ENCODE results near the gene S100G.
A peak's percentile ranks its signal among the peaks of the same experiment; 100 is the strongest.

S100G gene

GRCh38 chrX:16646366-16647138, 3.4 kb upstream of the S100G start:
- DNase-seq (ENCODE audit: low read depth, low spot score), result no peak

- no peak for DNase-seq (ENCODE audit: low read depth, low spot score)
Measured at GRCh38 chrX:16651391-16652024, 1.6 kb downstream of the S100G start.

DNA sequence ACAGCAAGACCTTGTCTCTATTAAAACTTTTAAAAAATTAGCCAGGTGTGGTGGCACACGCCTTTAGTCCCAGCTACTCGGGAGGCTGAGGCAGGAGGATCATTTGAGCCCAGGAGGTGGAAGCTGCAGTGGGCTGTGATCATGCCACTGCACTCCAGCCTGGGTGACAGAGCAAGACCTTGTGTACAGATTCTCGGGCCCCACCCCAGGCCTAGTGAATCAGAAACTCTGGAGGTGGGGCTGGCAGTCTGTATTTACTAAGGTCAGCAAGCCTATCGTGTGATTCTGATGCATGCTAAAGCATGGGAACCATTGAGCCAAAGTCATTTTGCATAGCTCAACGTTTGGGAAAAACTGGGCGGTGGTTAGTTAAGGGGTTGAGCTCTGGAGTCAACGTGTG, 3.5 kb downstream of the S100G start:
- DNase-seq (ENCODE audit: low read depth, low spot score), result no peak

DNA sequence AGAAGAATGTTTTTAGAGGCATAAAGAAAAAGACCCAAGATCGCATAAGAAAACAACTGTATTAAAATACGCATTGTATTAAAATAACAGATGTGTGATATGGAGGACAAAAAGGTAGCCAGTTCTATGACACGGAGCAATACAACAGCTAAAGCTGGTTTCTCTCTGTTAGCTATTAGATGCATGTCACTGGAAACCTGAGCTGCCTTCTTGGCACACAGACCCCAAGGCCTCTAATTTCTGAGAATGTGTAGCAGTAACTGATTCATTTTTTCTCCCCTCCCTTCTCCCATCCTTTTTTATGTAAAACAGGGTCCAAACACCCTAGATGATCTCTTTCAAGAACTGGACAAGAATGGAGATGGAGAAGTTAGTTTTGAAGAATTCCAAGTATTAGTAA, 4.1 kb downstream of the S100G start:
- no peak for DNase-seq (ENCODE audit: low read depth, low spot score)

- no peak for DNase-seq (ENCODE audit: low read depth, low spot score)
Measured at GRCh38 chrX:16658284-16658683, 8.3 kb downstream of the S100G start.

GRCh38 chrX:16659321-16659720, 9.4 kb downstream of the S100G start:
- DNase-seq (ENCODE audit: low read depth, low spot score), result no peak

GRCh38 chrX:16661495-16661894, 11.5 kb downstream of the S100G start:
- no peak for DNase-seq (ENCODE audit: low read depth, low spot score)

DNA sequence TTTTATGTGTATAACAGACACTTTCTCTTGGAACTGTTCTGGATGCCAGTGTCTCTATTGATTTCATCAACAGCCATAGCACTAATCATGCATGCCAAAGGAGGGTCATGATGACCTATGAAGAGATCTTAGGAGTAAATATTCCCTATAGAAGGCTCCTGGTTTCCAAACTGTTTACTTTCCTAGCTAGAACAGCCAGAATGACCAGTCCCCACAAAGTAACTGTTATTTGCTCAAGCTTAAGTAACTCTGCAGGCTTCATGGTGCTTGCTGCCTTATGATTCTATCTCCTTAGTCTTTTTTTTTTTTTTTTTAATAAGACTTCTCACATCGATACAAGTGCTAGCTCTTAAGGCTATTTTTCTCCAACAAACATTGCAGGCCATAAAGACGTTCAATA, 12.4 kb downstream of the S100G start:
- DNase-seq (ENCODE audit: low read depth, low spot score), result no peak

- DNase-seq (ENCODE audit: low read depth, low spot score), result no peak
Measured at GRCh38 chrX:16664074-16664473, 14.1 kb downstream of the S100G start.

DNA sequence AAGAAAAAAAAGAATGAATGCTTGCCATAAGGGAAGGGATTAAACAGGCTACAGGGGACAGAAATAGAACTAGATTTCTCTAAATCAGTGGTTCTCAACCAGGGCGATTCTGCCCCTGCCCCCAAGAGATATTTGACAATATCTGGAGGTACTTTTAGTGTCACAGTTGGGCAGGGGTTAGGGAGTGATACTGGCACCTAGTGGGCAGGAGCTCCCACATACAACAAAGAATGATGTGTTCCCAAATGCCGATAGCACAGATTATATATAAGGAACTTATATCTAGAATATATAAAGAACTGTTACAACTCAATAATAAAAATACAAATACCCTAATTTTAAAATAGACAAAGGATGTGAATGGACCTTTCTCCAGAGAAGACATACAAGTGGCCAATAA, 14.7 kb downstream of the S100G start:
- DNase-seq (ENCODE audit: low read depth, low spot score), result no peak

DNA sequence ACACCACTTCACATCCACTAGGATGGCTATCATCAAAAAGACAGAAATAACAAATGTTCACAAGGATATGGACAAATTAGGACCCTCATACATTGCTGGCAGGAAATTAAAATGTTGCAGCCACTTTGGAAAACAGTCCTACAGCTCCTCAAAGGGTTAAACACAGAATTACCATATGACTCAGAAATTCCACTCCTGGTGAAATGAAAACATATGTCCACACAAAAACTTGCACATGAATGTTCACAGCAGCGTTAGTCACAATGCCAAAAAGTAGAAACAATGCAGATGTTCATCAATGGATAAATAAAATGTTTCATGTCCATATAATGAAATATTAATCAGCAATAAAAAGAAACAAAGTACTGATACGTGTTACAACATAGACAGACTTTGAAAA, 15.1 kb downstream of the S100G start:
- no peak for DNase-seq (ENCODE audit: low read depth, low spot score)

- no peak for DNase-seq (ENCODE audit: low read depth, low spot score)
Measured at GRCh38 chrX:16666541-16666940, 16.6 kb downstream of the S100G start.

DNA sequence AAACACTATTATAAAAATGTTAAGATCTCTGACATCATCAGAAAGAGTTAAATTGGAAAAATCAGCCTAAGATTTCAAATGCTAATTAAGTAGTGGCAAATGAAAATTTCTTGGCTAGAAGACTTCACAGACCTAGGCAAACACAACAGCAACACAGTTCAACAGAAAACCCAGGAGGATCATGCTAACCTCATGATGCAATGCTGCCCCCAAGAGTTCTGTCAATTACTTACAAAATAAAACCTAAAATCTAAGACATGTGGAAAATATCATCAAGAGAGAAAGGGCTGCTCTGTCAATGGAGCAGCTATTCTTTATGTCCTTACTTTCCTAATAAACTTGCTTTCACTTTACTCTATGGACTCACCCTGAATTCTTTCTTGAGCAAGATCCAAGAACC, 21.0 kb downstream of the S100G start:
- DNase-seq (ENCODE audit: low read depth, low spot score), result no peak

- no peak for DNase-seq (ENCODE audit: low read depth, low spot score)
Measured at GRCh38 chrX:16678689-16679088, 28.7 kb downstream of the S100G start.

DNA sequence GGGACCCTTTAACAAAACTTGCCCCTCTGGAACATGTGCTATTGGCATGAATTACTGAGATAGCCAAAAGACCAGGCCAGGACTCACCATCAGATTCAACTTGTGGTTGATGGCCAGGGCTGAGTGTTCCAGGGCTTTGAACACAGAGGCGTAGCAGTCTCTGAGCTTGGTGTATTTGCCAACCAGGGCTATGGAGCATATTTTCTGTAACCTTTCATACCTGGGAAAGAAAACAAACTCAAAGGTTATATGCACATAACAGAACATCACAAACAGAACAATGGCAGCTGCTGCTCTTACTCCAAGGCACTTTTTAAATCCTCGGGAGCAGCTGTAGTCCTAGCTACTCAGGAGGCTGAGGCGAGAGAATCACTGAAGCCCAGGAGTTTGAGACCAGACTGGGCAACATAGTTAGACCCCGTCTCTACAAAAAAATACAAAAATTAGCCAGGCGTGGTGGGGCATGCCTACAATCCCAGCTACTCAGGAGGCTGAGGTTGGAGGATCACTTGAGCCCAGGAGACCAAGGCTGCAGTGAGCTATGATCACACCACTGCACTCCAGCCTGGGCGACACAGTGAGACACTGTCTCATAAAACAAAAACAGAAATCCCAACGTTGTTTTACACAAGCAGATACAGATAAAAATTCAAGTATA, 33.2 kb downstream of the S100G start:
- no peak for DNase-seq (ENCODE audit: low read depth, low spot score)

GRCh38 chrX:16687514-16687913, 37.6 kb downstream of the S100G start:
- no peak for DNase-seq (ENCODE audit: low read depth, low spot score)

- peak; percentile 19 for DNase-seq (ENCODE audit: low read depth, low spot score)
Measured at GRCh38 chrX:16695079-16695676, 45.2 kb downstream of the S100G start.

GRCh38 chrX:16696956-16697355, 47.0 kb downstream of the S100G start:
- DNase-seq (ENCODE audit: low read depth, low spot score), result no peak

DNA sequence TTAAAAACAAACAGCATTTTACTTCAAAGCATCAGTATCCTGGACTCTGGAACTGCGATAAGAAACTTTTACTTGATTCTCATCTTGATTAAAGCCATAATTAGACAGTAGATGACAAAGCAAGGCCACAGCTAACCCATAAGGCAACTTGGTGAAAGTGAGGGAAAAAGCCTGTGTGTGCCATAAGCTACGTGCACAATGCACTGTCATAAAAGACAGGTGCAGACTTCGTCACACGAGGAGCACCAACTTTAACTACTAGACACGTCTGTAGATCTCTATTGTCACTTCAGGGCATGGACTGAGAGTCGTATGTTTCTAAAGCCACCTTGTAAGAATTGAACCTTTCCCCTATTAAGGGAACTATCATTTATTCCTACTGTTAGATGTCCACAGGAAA, 49.4 kb downstream of the S100G start:
- DNase-seq (ENCODE audit: low read depth, low spot score), result no peak

- DNase-seq (ENCODE audit: low read depth, low spot score), result no peak
Measured at GRCh38 chrX:16700734-16701133, 50.8 kb downstream of the S100G start.

- DNase-seq (ENCODE audit: low read depth, low spot score), result no peak
Measured at GRCh38 chrX:16702700-16703599, 53.0 kb downstream of the S100G start.
